ENCODE measurements around the gene TP53TG5. TPM values are rescaled to one million over a fixed set of nuclear protein-coding genes. Genes with fewer than 3 reads are reported as not detected.

The TP53TG5 gene
- not detected in 2 replicates for total RNA-seq

DNA sequence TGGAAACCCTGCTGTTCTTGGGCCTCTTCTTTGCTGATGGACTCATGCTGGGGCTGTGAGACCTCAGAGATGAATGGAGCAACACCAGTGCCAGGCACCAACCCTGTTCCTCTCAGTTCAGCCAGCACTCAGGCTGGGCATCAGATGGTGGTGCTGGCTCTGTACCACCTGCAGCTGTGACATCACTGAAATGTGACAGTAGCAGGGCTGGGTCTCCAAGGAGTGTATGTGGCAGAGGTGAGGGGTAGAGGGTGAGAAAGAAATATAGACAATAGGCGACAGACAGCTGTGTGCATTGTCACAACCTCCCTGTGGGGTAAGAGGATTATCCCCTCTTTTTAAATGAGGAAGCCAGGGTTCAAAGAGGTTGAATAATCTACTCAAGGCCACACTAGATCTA lies at the start of gene TP53TG5:
TP53TG5 (minus strand) TSS at position 135 of the 400 bp plus-strand sequence; CDS start at position 46, 89 bp downstream.
- no peak for DNase-seq (ENCODE audit: extremely low read depth, low read depth, low spot score)

- DNase-seq (ENCODE audit: extremely low read depth, low read depth, low spot score) = no peak
Observed at GRCh38 chr20:45427236-45428149, 49.4 kb upstream of the TP53TG5 start.

GRCh38 chr20:45426320-45427016 lies 48.3 kb upstream of the TP53TG5 start:
- no peak for DNase-seq (ENCODE audit: extremely low read depth, low read depth, low spot score)

DNA sequence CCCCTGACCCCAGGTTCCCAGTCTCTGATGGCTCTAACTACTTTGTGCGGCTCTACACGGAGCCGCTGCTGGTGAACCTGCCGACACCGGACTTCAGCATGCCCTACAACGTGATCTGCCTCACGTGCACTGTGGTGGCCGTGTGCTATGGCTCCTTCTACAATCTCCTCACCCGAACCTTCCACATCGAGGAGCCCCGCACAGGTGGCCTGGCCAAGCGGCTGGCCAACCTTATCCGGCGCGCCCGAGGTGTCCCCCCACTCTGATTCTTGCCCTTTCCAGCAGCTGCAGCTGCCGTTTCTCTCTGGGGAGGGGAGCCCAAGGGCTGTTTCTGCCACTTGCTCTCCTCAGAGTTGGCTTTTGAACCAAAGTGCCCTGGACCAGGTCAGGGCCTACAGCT lies 47.4 kb upstream of the TP53TG5 start:
- no peak for DNase-seq (ENCODE audit: extremely low read depth, low read depth, low spot score)

DNA sequence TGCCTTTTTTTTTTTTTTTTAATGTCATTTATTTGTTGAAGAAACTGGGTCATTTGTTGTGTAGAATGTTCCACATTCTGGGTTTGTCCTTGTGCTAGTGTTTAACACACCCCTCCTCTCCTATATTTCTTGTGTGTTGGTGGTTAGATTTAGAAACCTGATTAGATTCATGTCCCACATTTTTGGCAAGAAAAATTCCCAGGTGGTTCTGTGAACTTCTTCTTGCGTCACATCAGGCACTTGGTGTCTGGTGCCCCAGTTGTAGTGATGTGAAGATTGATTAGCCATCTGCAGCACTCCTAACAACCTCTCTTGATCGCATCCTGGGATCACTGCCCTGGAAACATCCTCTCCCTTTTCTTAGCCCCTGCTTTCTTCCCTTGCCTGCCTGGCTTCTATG lies 45.6 kb upstream of the TP53TG5 start:
- DNase-seq (ENCODE audit: extremely low read depth, low read depth, low spot score) = no peak

DNA sequence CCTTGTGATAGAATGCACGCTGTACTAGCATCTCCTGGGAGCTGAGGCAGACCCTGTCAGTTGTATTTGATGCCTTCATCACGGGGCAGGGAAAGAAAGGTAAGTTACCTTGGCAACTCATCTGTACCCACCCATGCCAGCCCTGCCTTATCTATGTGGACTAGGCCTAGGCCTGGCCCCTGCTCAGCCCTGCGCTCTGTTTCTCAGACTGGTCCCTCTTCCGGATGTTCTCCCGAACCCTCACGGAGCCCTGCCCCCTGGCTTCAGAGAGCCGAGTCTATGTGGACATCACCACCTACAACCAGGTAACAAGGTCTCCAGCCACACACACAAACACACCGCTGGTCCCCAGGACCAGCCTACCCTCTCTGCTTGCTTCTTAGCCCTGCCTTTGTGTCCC lies 42.0 kb upstream of the TP53TG5 start:
- DNase-seq (ENCODE audit: extremely low read depth, low read depth, low spot score) = no peak

DNA sequence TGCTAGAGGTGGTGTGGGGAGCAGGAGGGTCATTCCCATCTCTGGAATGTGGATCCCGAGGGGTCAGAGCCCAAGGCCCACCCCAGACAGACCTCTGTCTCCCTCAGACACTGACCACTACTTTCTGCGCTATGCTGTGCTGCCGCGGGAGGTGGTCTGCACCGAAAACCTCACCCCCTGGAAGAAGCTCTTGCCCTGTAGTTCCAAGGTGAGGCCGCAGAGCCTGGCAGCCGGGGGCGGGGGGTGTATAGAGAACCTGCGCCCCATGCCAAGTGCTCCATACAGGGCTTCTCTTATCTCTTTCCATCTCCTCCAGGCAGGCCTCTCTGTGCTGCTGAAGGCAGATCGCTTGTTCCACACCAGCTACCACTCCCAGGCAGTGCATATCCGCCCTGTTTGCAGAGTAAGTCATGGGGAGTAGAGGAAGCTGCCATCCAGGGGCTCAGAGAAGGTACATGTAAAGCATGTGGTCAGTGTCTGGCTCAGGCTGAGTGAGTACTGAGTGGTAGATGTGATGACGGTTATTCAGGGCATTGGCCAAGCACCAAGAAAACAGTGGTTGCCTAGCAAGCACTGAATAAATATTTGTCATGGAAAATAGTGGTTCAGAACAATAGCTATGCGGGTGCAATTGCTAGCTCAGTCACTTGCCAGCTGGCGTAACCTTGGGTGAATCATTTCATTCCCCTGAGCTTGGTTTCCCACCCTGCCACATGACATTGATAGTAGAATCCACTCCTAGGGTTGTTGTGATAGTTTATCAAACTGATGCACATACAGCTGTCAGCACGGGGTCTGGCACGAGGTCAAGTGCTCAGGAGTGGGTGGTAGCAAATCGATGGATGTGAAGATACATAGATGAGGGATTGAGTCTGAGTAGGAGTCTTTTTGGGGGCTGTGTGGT lies 41.3 kb upstream of the TP53TG5 start:
- DNase-seq (ENCODE audit: extremely low read depth, low read depth, low spot score) = peak; percentile 89

- DNase-seq (ENCODE audit: extremely low read depth, low read depth, low spot score) = no peak
Observed at GRCh38 chr20:45416917-45417316, 38.8 kb upstream of the TP53TG5 start.

GRCh38 chr20:45415822-45416637 lies 37.9 kb upstream of the TP53TG5 start, which contains the start of gene PIGT:
PIGT (plus strand) TSS chr20:45416141; CDS start chr20:45416157, 16 bp downstream.
- no peak for DNase-seq (ENCODE audit: extremely low read depth, low read depth, low spot score)

GRCh38 chr20:45413479-45413878 lies 35.4 kb upstream of the TP53TG5 start:
- no peak for DNase-seq (ENCODE audit: extremely low read depth, low read depth, low spot score)

- no peak for DNase-seq (ENCODE audit: extremely low read depth, low read depth, low spot score)
Observed at GRCh38 chr20:45412653-45413052, 34.5 kb upstream of the TP53TG5 start.

DNA sequence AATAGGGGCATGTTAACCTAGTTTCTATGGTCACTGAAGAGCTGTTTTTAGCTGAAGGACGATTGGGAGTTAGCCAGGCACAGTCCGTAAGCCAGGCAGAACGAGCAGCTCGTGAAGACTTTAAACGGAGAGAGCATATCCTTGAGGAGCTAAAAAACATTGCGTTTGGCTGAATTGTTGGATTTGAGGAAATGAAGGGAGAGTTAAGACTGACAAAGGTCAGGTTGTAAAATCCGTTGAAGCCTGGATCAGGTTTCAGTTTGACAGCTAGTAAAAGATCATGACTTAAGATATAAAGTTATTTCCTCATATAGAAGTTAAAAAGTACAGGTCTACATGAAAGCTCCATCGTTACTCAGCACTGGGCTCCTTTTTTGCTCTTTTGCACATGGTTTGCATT lies 32.8 kb upstream of the TP53TG5 start:
- no peak for DNase-seq (ENCODE audit: extremely low read depth, low read depth, low spot score)

- no peak for DNase-seq (ENCODE audit: extremely low read depth, low read depth, low spot score)
Observed at GRCh38 chr20:45409521-45410272, 31.6 kb upstream of the TP53TG5 start.

- DNase-seq (ENCODE audit: extremely low read depth, low read depth, low spot score) = no peak
Observed at GRCh38 chr20:45408646-45409213, 30.6 kb upstream of the TP53TG5 start.

GRCh38 chr20:45407783-45408645 lies 29.9 kb upstream of the TP53TG5 start, which contains the start of gene DBNDD2:
DBNDD2 (plus strand) TSS chr20:45408289; CDS start chr20:45408468, 179 bp downstream.
- DNase-seq (ENCODE audit: extremely low read depth, low read depth, low spot score) = no peak

DNA sequence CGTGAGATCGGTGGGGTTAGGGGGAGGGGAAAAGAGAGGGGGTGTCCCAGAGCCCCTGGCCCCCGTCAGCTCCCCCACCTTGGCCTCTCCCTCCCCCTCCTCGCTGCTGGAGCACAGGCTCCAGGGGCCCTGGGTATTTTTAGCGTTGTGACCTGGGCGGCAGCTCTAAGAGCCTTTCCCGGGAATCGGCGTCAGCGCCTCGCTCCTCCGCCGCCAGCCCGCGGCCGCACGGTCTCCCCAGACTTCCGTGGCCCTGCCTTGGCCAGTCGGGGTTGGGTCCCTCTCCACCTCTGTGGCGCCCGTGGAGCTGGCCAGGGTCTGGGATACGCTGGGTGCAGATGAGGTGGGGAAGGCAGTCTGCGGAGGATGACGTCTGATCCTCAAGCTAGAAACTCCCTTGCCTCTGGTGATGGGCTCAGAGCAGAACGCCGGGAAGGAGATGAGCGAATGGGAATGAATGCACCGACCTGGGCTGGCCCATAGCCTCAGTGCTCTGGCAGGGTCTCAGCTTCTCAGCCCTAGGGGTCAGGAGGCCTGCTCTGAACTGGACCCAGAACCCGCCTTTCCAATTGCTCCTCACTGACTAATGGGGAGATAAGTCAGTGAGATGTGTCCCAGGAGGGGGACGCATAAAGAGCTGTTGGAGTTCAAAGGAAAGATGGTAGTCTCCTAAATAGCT lies 29.1 kb upstream of the TP53TG5 start:
- no peak for DNase-seq (ENCODE audit: extremely low read depth, low read depth, low spot score)
